OCI-LY7 (cell line): ENCODE measurements around the gene CBX8. TPM values are rescaled to one million over a fixed set of nuclear protein-coding genes. Genes with fewer than 3 reads are reported as not detected.

Experiments
- BruUV-seq: library from RNA; stranded (reverse); fragments of 400-500 nt; replicated peaks from 2 replicates; lab custom pipeline; 2021; lab: Mats Ljungman, UMichigan
- CTCF ChIA-PET: fragments of 300-600 bp; sonication (Branson Sonifier 250); formaldehyde crosslinking; loops from one replicate; lab custom pipeline; 2022; ENCODE audit warnings: antibody characterized with exemption; ENCODE audit not compliant: unreplicated experiment; lab: Charles Lee
- POLR2A ChIA-PET: fragments of 300-600 bp; sonication (Branson Sonifier 250); formaldehyde crosslinking; loops from one replicate; lab custom pipeline; 2022; ENCODE audit warnings: antibody characterized with exemption; lab: Charles Lee
- DNase-seq: peaks from one replicate; pipeline ENCODE4 v3.0.0-alpha.2; 2015; ENCODE audit warnings: low spot score
- H2AFZ ChIP-seq: fragments of 200-600 bp; sonication (generic), shearing (Covaris generic); 2 replicates; pipeline ENCODE4 v1.6.1; 2014; ENCODE audit warnings: mild to moderate bottlenecking, antibody characterized with exemption, low read length, moderate library complexity
- H3K27ac ChIP-seq: fragments of 200-600 bp; sonication (generic); 2 replicates; pipeline ENCODE4 v1.5.1; 2014; ENCODE audit warnings: mixed run types, low read depth, mild to moderate bottlenecking, moderate library complexity, low read length, inconsistent platforms; ENCODE audit not compliant: poor library complexity, severe bottlenecking
- H3K36me3 ChIP-seq: fragments of 200-600 bp; sonication (generic); 2 replicates; pipeline ENCODE4 v1.6.1; 2014; ENCODE audit warnings: mild to moderate bottlenecking, antibody characterized with exemption, low read length, moderate library complexity, mixed read lengths; ENCODE audit not compliant: insufficient read depth
- H3K4me1 ChIP-seq: fragments of 200-600 bp; sonication (generic); 2 replicates; pipeline ENCODE4 v1.5.1; 2014; ENCODE audit warnings: mild to moderate bottlenecking, low read length; ENCODE audit not compliant: insufficient read depth, poor library complexity, severe bottlenecking
- H3K4me2 ChIP-seq: fragments of 200-600 bp; sonication (generic); 2 replicates; pipeline ENCODE4 v1.6.1; 2014; ENCODE audit warnings: mild to moderate bottlenecking, low read length
- H3K4me3 ChIP-seq: fragments of 200-600 bp; sonication (generic); 2 replicates; pipeline ENCODE4 v1.5.1; 2014; ENCODE audit warnings: mild to moderate bottlenecking, low read depth, low read length; ENCODE audit not compliant: poor library complexity, severe bottlenecking
- H3K79me2 ChIP-seq: fragments of 200-600 bp; sonication (generic); 2 replicates; pipeline ENCODE4 v1.6.1; 2016; ENCODE audit warnings: low read depth, mild to moderate bottlenecking, low read length, moderate library complexity, mixed read lengths; ENCODE audit not compliant: insufficient read depth
- H3K9me2 ChIP-seq: fragments of 200-600 bp; sonication (generic); 2 replicates; pipeline ENCODE4 v1.6.1; 2016; ENCODE audit warnings: mild to moderate bottlenecking, low read length, mixed read lengths; ENCODE audit not compliant: insufficient read depth
- H3K9me3 ChIP-seq: fragments of 200-600 bp; sonication (generic); 2 replicates; pipeline ENCODE4 v1.6.1; 2014; ENCODE audit warnings: mild to moderate bottlenecking, mixed run types, low read length, mixed read lengths
- H4K20me1 ChIP-seq: fragments of 200-600 bp; sonication (generic); 2 replicates; pipeline ENCODE4 v1.6.1; 2014; ENCODE audit warnings: mild to moderate bottlenecking, antibody characterized with exemption, low read length, moderate library complexity, mixed read lengths; ENCODE audit not compliant: insufficient read depth
- CTCF ChIP-seq: fragments of 200-600 bp; sonication (generic); conservative IDR thresholded peaks from 2 replicates; pipeline ENCODE4 v1.5.1; 2014; ENCODE audit warnings: mild to moderate bottlenecking, antibody characterized with exemption, low read length, moderate library complexity, mixed read lengths
- EZH2phosphoT487 ChIP-seq: fragments of 200-600 bp; sonication (generic); IDR thresholded peaks from 2 replicates; pipeline ENCODE4 v1.6.1; 2018; ENCODE audit warnings: low read depth, borderline replicate concordance, mild to moderate bottlenecking, mixed run types, antibody characterized with exemption, low read length, moderate library complexity, mixed read lengths
- intact Hi-C: fragments of 100-400 bp; cut with micrococcal nuclease; formaldehyde crosslinking; loops from one replicate; pipeline ENCODE4 v1.10.0; 2022; ENCODE audit not compliant: unreplicated experiment
- total RNA-seq, 2 experiments: library from RNA; depleted of rRNA in 1 of 2; stranded (reverse); fragments of >200 nt in 1 of 2; shearing (Covaris generic) in 1 of 2; gene quantifications; 2 replicates each; pipeline ENCODE4 v1.2.3, GENCODE V29; 2014 to 2022

Gene CBX8
- total RNA-seq, 2 experiments from 2014 or later: 7.5 to 16.3 TPM

GRCh38 chr17:79811011-79811867, 14.4 kb upstream of the CBX8 start:
- peaks cover 28% of the 10 kb centered on the region for H3K4me1 ChIP-seq
- H3K9me3 ChIP-seq: no peaks in the 10 kb centered on the region
- H3K4me2 ChIP-seq: peak overlapping the region; percentile 66
- no peaks in the 10 kb centered on the region for H3K9me2 ChIP-seq
- POLR2A ChIA-PET: interaction anchor here (0.5 to 1.0 kb wide), 6 partner anchors 14 to 286 kb away, joined by 3 to 4 read pairs (median 3); partner anchors contain the start of gene CBX8
- H3K4me3 ChIP-seq: no peak overlapping the region
- TF ChIP-seq EZH2phosphoT487 (peak; percentile 96), CTCF (peak; percentile 89)
- CTCF ChIA-PET: interaction anchor here (0.6 to 1.4 kb wide), 3 partner anchors 26 to 66 kb away, joined by 3 to 8 read pairs (median 3); no protein-coding TSS in a partner anchor
- H4K20me1 ChIP-seq: no peaks in the 10 kb centered on the region
- DNase-seq: peak; percentile 72
- H3K79me2 ChIP-seq: no peaks in the 10 kb centered on the region
- intact Hi-C loops: no loop called here
- H3K27ac ChIP-seq: no peak overlapping the region
- H3K36me3 ChIP-seq: no peaks in the 10 kb centered on the region
- BruUV-seq: no TSS peak
- H2AFZ ChIP-seq: no peak overlapping the region

GRCh38 chr17:79810130-79811010, 13.5 kb upstream of the CBX8 start:
- ChIA-PET CTCF (interaction anchor here (0.6 to 1.4 kb wide), 3 partner anchors 27 to 65 kb away, joined by 3 to 8 read pairs (median 3); no protein-coding TSS in a partner anchor), POLR2A (interaction anchor here (0.6 to 1.0 kb wide), 4 partner anchors 13 to 212 kb away, joined by 3 to 4 read pairs (median 4); partner anchors contain the start of gene CBX8)
- no peak overlapping the region for H3K4me3 ChIP-seq
- peak overlapping the region; percentile 66 for H3K4me2 ChIP-seq
- H2AFZ ChIP-seq: no peak overlapping the region
- peak; percentile 78 for DNase-seq
- no TSS peak for BruUV-seq
- no peak overlapping the region for H3K27ac ChIP-seq
- H4K20me1 ChIP-seq: no peaks in the 10 kb centered on the region
- H3K9me2 ChIP-seq: no peaks in the 10 kb centered on the region
- H3K79me2 ChIP-seq: no peaks in the 10 kb centered on the region
- intact Hi-C loops: no loop called here
- peaks cover 28% of the 10 kb centered on the region for H3K4me1 ChIP-seq
- no peaks in the 10 kb centered on the region for H3K36me3 ChIP-seq
- H3K9me3 ChIP-seq: no peaks in the 10 kb centered on the region
- no peak for TF ChIP-seq CTCF
- peak; percentile 73; the same call in 1 of the 2 replicates for TF ChIP-seq EZH2phosphoT487
